HCT116 (cell line): ENCODE data around the gene KRTAP4-6. TPM values are rescaled to one million over a fixed set of nuclear protein-coding genes. Genes with fewer than 3 reads are reported as not detected.

Source experiments
- ATAC-seq: fragments of 200-7000 bp; cut with Tn5 transposase; 2 replicates; pipeline ENCODE4 v1.9.1; 2020; ENCODE audit warnings: mild to moderate bottlenecking, moderate library complexity
- BruUV-seq: library from RNA; stranded (reverse); fragments of 400-500 nt; replicated peaks from 2 replicates; lab custom pipeline; 2021; lab: Mats Ljungman, UMichigan
- CTCF ChIA-PET: fragments of 300-600 bp; sonication (Branson Sonifier 250); formaldehyde crosslinking; loops from one replicate; lab custom pipeline; 2021; ENCODE audit warnings: antibody characterized with exemption; lab: Charles Lee
- POLR2A ChIA-PET: fragments of 300-600, 350-600 bp; sonication (Branson Sonifier 250); formaldehyde crosslinking; loops from one replicate; lab custom pipeline; 2021; ENCODE audit warnings: antibody characterized with exemption; lab: Charles Lee
- RAD21 ChIA-PET, 2 experiments: fragments of 300-600 bp; sonication (Branson Sonifier 250); formaldehyde crosslinking; loops; one replicate each; lab custom pipeline; 2023; ENCODE audit warnings: low total read pairs in 2 of 2; ENCODE audit not compliant: uncharacterized antibody in 2 of 2, unreplicated experiment in 2 of 2, low non-redundant PET in 1 of 2; lab: Charles Lee
- DNase-seq: peaks from one replicate; pipeline ENCODE4 v3.0.0-alpha.2; 2010; ENCODE audit warnings: low read depth, low spot score
- H2AFZ ChIP-seq: fragments of 200-600 bp; shearing (Covaris generic), sonication (generic); 2 replicates; pipeline ENCODE4 v1.6.1; 2017; ENCODE audit warnings: low read depth, mixed run types, mixed read lengths, antibody characterized with exemption, low read length; ENCODE audit not compliant: poor library complexity, severe bottlenecking
- H3K27ac ChIP-seq: 2 replicates; pipeline ENCODE4 v1.5.1; 2012; ENCODE audit warnings: low read depth, low read length
- H3K27me3 ChIP-seq: fragments of 200-600 bp; sonication (generic); 2 replicates; pipeline ENCODE4 v1.6.1; 2016; ENCODE audit warnings: mixed run types, low read length, mixed read lengths; ENCODE audit not compliant: insufficient read depth
- H3K36me3 ChIP-seq, 2 experiments: fragments of 200-500 bp in 1 of 2; fragments of 200-600 bp in 1 of 2; sonication (Bioruptor generic) in 1 of 2; sonication (generic) in 1 of 2; 2 replicates each; pipeline versions ENCODE4 v1.5.1 to v1.6.1; 2014 to 2016; ENCODE audit warnings: low read length in 2 of 2, inconsistent platforms in 1 of 2, mixed read lengths in 1 of 2, mixed run types in 1 of 2; ENCODE audit not compliant: insufficient read depth in 2 of 2, control insufficient read depth in 1 of 2
- H3K4me1 ChIP-seq, 2 experiments: fragments of 200-600 bp in 1 of 2; sonication (generic) in 1 of 2; 2 replicates each; pipeline versions ENCODE4 v1.5.1 to v1.6.1; 2012 to 2017; ENCODE audit warnings: low read length in 2 of 2, inconsistent platforms in 1 of 2, mild to moderate bottlenecking in 1 of 2, mixed read lengths in 1 of 2, mixed run types in 1 of 2, moderate library complexity in 1 of 2; ENCODE audit not compliant: insufficient read depth in 2 of 2, control insufficient read depth in 1 of 2
- H3K4me2 ChIP-seq: fragments of 200-600 bp; sonication (generic); 2 replicates; pipeline ENCODE4 v1.6.1; 2017; ENCODE audit warnings: mixed run types, low read length, mixed read lengths
- H3K4me3 ChIP-seq, 2 experiments: fragments of 200-600 bp in 1 of 2; sonication (generic) in 1 of 2; replicated peaks in 1 of 2; 2 replicates each; pipeline ENCODE4 v1.5.1; 2011 to 2016; ENCODE audit warnings: low read length in 2 of 2, control low read depth in 1 of 2, low read depth in 1 of 2, mild to moderate bottlenecking in 1 of 2, mixed read lengths in 1 of 2, mixed run types in 1 of 2
- H3K79me2 ChIP-seq: fragments of 200-600 bp; sonication (generic); 2 replicates; pipeline ENCODE4 v1.6.1; 2017; ENCODE audit warnings: mild to moderate bottlenecking, mixed run types, low read length, moderate library complexity, mixed read lengths; ENCODE audit not compliant: insufficient read depth
- H3K9ac ChIP-seq: fragments of 200-600 bp; sonication (generic); 2 replicates; pipeline ENCODE4 v1.6.1; 2016; ENCODE audit warnings: low read length, mixed read lengths
- H3K9me2 ChIP-seq: fragments of 200-600 bp; sonication (generic), shearing (Covaris generic); 2 replicates; pipeline ENCODE4 v1.6.1; 2017; ENCODE audit warnings: mixed run types, mild to moderate bottlenecking, moderate library complexity; ENCODE audit not compliant: insufficient read depth
- H3K9me3 ChIP-seq, 2 experiments: fragments of 200-500 bp in 1 of 2; fragments of 200-600 bp in 1 of 2; sonication (Bioruptor generic) in 1 of 2; sonication (generic) in 1 of 2; 2 replicates each; pipeline ENCODE4 v1.6.1; 2014 to 2017; ENCODE audit warnings: low read length in 2 of 2, mixed read lengths in 2 of 2, inconsistent platforms in 1 of 2, low read depth in 1 of 2, mild to moderate bottlenecking in 1 of 2, mixed run types in 1 of 2, moderate library complexity in 1 of 2; ENCODE audit not compliant: control insufficient read depth in 1 of 2, insufficient read depth in 1 of 2
- H4K20me1 ChIP-seq: fragments of 200-600 bp; sonication (generic), shearing (Covaris generic); 2 replicates; pipeline ENCODE4 v1.6.1; 2017; ENCODE audit warnings: mixed run types, mild to moderate bottlenecking, moderate library complexity; ENCODE audit not compliant: insufficient read depth
- ATF3 ChIP-seq: IDR thresholded peaks from 2 replicates; pipeline ENCODE4 v1.6.1; 2012
- CBX3 ChIP-seq: IDR thresholded peaks from 2 replicates; pipeline ENCODE4 v1.6.1; 2012; ENCODE audit warnings: low read depth
- CEBPB ChIP-seq: IDR thresholded peaks from 2 replicates; pipeline ENCODE4 v1.6.1; 2012; ENCODE audit warnings: low read depth
- ELF1 ChIP-seq: IDR thresholded peaks from 2 replicates; pipeline ENCODE4 v1.6.1; 2012; ENCODE audit warnings: low read depth, borderline replicate concordance
- EZH2 ChIP-seq: fragments of 200-600 bp; sonication (generic); IDR thresholded peaks from 2 replicates; pipeline ENCODE4 v1.6.1; 2017; ENCODE audit warnings: antibody characterized with exemption, mixed run types
- FOSL1 ChIP-seq: IDR thresholded peaks from 2 replicates; pipeline ENCODE4 v1.6.1; 2012; ENCODE audit warnings: low read depth
- JUND ChIP-seq: IDR thresholded peaks from 2 replicates; pipeline ENCODE4 v1.6.1; 2012
- POLR2A ChIP-seq: IDR thresholded peaks from 2 replicates; pipeline ENCODE4 v1.7.0; 2011; ENCODE audit warnings: borderline replicate concordance; ENCODE audit not compliant: insufficient read depth, insufficient read length; ENCODE audit errors: extremely low read depth
- POLR2AphosphoS5 ChIP-seq: IDR thresholded peaks from 2 replicates; pipeline ENCODE4 v1.6.1; 2011; ENCODE audit warnings: mild to moderate bottlenecking, low read depth, low read length, moderate library complexity
- SP1 ChIP-seq: IDR thresholded peaks from 2 replicates; pipeline ENCODE4 v1.6.1; 2012; ENCODE audit warnings: low read depth
- SRF ChIP-seq: IDR thresholded peaks from 2 replicates; pipeline ENCODE4 v1.6.1; 2012; ENCODE audit warnings: low read depth
- TCF7L2 ChIP-seq: IDR thresholded peaks from 2 replicates; pipeline ENCODE4 v1.7.0; 2011; ENCODE audit warnings: borderline replicate concordance, inconsistent platforms; ENCODE audit not compliant: insufficient read depth, insufficient read length; ENCODE audit errors: extremely low read depth
- ZBTB33 ChIP-seq: IDR thresholded peaks from 2 replicates; pipeline ENCODE4 v1.6.1; 2011; ENCODE audit warnings: mild to moderate bottlenecking, low read length, moderate library complexity; ENCODE audit not compliant: insufficient replicate concordance; ENCODE audit errors: extremely low read depth
- intact Hi-C: fragments of 100-400 bp; cut with micrococcal nuclease; formaldehyde crosslinking; loops from 2 replicates; pipeline ENCODE4 v1.10.0; 2022
- total RNA-seq: library from RNA; stranded (reverse); gene quantifications from one replicate; pipeline ENCODE4 v1.2.1, GENCODE V29; 2021; ENCODE audit not compliant: unreplicated experiment
- TF ChIP-seq, protein P1 (sequence below), 3 experiments: fragments of 200-600 bp in 1 of 3; sonication (generic) in 1 of 3; IDR thresholded peaks in 2 of 3; conservative IDR thresholded peaks in 1 of 3; 2 replicates each; pipeline ENCODE4 v1.5.1; 2012 to 2017; ENCODE audit warnings: low read depth in 2 of 3, low read length in 2 of 3, antibody characterized with exemption in 1 of 3, borderline replicate concordance in 1 of 3, control low read depth in 1 of 3, mild to moderate bottlenecking in 1 of 3, mixed read lengths in 1 of 3, mixed run types in 1 of 3, moderate library complexity in 1 of 3; ENCODE audit not compliant: insufficient read depth in 1 of 3
- TF ChIP-seq, protein P2 (sequence below): IDR thresholded peaks from 2 replicates; pipeline ENCODE4 v1.6.1; 2012; ENCODE audit warnings: low read depth
- TF ChIP-seq, protein P3 (sequence below): IDR thresholded peaks from 2 replicates; pipeline ENCODE4 v1.6.1; 2012

The KRTAP4-6 gene
- total RNA-seq, 1 experiment from 2014 or later: not detected

DNA sequence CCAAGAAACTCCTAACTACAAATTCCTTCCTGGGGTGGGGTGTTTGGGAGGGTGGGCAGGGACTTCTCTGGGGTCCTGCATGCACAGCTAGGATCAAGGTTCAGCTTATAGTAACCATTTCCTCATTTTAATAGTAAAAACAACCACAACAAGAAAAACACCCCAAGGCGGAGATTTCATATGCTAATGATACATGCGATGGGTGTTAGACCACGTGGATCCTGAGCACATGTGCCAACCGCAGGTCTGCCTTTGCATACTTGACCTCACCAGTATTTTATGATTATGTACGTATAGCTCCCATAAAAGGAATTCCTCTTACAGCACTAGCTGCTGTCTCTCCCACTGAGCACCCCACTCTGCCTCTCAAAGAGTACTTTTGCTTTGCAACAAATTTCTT, 24.0 kb downstream of the KRTAP4-6 start:
- no peak overlapping the region for H3K4me3 ChIP-seq
- TF ChIP-seq, protein P1, sequence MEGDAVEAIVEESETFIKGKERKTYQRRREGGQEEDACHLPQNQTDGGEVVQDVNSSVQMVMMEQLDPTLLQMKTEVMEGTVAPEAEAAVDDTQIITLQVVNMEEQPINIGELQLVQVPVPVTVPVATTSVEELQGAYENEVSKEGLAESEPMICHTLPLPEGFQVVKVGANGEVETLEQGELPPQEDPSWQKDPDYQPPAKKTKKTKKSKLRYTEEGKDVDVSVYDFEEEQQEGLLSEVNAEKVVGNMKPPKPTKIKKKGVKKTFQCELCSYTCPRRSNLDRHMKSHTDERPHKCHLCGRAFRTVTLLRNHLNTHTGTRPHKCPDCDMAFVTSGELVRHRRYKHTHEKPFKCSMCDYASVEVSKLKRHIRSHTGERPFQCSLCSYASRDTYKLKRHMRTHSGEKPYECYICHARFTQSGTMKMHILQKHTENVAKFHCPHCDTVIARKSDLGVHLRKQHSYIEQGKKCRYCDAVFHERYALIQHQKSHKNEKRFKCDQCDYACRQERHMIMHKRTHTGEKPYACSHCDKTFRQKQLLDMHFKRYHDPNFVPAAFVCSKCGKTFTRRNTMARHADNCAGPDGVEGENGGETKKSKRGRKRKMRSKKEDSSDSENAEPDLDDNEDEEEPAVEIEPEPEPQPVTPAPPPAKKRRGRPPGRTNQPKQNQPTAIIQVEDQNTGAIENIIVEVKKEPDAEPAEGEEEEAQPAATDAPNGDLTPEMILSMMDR (IDR thresholded peaks at IDR 0.05 in 2 of 3, conservative IDR thresholded peaks at IDR 0.05 in 1 of 3; ENCODE audit: borderline replicate concordance in 1 of 3, insufficient read depth in 1 of 3, low read depth in 2 of 3, low read length in 2 of 3): no peak
- no peak for TF ChIP-seq CEBPB
- TF ChIP-seq ATF3: no peak
- TF ChIP-seq EZH2: no peak
- TF ChIP-seq TCF7L2: no peak
- TF ChIP-seq SP1: no peak
- TF ChIP-seq, protein P2, sequence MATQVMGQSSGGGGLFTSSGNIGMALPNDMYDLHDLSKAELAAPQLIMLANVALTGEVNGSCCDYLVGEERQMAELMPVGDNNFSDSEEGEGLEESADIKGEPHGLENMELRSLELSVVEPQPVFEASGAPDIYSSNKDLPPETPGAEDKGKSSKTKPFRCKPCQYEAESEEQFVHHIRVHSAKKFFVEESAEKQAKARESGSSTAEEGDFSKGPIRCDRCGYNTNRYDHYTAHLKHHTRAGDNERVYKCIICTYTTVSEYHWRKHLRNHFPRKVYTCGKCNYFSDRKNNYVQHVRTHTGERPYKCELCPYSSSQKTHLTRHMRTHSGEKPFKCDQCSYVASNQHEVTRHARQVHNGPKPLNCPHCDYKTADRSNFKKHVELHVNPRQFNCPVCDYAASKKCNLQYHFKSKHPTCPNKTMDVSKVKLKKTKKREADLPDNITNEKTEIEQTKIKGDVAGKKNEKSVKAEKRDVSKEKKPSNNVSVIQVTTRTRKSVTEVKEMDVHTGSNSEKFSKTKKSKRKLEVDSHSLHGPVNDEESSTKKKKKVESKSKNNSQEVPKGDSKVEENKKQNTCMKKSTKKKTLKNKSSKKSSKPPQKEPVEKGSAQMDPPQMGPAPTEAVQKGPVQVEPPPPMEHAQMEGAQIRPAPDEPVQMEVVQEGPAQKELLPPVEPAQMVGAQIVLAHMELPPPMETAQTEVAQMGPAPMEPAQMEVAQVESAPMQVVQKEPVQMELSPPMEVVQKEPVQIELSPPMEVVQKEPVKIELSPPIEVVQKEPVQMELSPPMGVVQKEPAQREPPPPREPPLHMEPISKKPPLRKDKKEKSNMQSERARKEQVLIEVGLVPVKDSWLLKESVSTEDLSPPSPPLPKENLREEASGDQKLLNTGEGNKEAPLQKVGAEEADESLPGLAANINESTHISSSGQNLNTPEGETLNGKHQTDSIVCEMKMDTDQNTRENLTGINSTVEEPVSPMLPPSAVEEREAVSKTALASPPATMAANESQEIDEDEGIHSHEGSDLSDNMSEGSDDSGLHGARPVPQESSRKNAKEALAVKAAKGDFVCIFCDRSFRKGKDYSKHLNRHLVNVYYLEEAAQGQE: no peak
- TF ChIP-seq, protein P3, sequence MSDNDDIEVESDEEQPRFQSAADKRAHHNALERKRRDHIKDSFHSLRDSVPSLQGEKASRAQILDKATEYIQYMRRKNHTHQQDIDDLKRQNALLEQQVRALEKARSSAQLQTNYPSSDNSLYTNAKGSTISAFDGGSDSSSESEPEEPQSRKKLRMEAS: no peak
- TF ChIP-seq CBX3: no peak
- TF ChIP-seq ZBTB33: no peak
- no peak for TF ChIP-seq POLR2A
- no peak for TF ChIP-seq POLR2AphosphoS5
- no peak for TF ChIP-seq FOSL1
- no peak for TF ChIP-seq ELF1
- no peak for TF ChIP-seq JUND
- no peak for TF ChIP-seq SRF
- TF ChIP-seq, all 23 proteins: peak for 0
- ATAC-seq (no peak), DNase-seq (no peak)
- H3K79me2 ChIP-seq: no peaks in the 10 kb centered on the region
- H3K4me1 ChIP-seq: peaks cover 0 to 7% of the 10 kb centered on the region in 2 experiments; a peak in 1 of 4 replicates
- intact Hi-C loops: no loop called here
- H3K4me2 ChIP-seq: no peak overlapping the region
- H3K9me3 ChIP-seq: peaks cover 0 to 11% of the 10 kb centered on the region in 2 experiments; a peak in 2 of 4 replicates
- H3K27me3 ChIP-seq: no peaks in the 10 kb centered on the region
- no peak overlapping the region for H2AFZ ChIP-seq
- BruUV-seq: no TSS peak
- CTCF ChIA-PET: no interaction called here
- H3K9ac ChIP-seq: no peak overlapping the region
- H3K27ac ChIP-seq: no peak overlapping the region
- H3K9me2 ChIP-seq: no peaks in the 10 kb centered on the region
- POLR2A ChIA-PET: no interaction called here
- peaks cover 0 to 4% of the 10 kb centered on the region in 2 experiments; a peak in 1 of 4 replicates for H3K36me3 ChIP-seq
- H4K20me1 ChIP-seq: no peaks in the 10 kb centered on the region
- RAD21 ChIA-PET: no interaction called here
